Ammon's horn (tissue), 1 donor: Measurements from ENCODE around the gene ADGRL3.
"Not testable (repeated sequence)": the region's sequence is repeated elsewhere in the genome, so short reads cannot be mapped to it uniquely, and the experiment has no call there.

ENCODE experiments used
- DNase-seq: peaks from one replicate; pipeline ENCODE4 v3.0.0-alpha.2; 2016; ENCODE audit warnings: low spot score

ADGRL3 gene

DNA sequence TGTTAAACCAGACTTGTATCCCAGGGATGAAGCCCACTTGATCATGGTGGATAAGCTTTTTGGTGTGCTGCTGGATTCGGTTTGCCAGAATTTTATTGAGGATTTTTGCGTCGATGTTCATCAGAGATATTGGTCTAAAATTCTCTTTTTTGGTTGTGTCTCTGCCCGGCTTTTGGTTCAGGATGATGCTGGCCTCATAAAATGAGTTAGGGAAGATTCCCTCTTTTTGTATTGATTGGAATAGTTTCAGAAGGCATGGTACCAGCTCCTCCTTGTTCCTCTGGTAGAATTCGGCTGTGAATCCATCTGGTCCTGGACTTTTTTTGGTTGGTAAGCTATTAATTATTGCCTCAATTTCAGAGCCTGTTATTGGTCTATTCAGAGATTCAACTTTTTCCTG is 556.8 kb downstream of the ADGRL3 start:
- DNase-seq = not testable (repeated sequence)

DNA sequence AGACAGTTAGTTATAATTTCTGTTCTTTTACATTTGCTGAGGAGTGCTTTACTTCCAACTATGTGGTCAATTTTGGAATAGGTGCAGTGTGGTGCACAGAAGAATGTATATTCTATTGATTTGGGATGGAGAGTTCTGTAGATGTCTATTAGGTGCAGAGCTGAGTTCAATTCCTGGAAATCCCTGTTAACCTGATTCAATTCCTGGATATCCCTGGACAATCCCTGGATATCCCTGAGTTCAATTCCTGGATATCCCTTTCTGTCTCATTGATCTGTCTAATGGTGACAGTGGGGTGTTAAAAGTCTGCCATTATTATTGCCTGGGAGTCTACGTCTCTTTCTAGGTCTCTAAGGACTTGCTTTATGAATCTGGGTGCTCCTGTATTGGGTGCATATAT is 557.9 kb downstream of the ADGRL3 start:
- DNase-seq = not testable (repeated sequence)

DNA sequence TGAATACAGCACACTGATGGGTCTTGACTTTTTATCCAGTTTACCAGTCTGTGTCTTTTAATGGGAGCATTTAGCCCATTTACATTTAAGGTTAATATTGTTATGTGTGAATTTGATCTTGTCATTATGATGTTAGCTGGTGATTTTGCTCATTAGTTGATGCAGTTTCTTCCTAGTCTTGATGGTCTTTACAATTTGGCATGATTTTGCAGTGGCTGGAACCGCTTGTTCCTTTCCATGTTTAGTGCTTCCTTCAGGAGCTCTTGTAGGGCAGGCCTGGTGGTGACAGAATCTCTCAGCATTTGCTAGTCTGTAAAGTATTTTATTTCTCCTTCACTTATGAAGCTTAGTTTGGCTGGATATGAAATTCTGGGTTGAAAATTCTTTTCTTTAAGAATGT is 558.5 kb downstream of the ADGRL3 start:
- not testable (repeated sequence) for DNase-seq

DNA sequence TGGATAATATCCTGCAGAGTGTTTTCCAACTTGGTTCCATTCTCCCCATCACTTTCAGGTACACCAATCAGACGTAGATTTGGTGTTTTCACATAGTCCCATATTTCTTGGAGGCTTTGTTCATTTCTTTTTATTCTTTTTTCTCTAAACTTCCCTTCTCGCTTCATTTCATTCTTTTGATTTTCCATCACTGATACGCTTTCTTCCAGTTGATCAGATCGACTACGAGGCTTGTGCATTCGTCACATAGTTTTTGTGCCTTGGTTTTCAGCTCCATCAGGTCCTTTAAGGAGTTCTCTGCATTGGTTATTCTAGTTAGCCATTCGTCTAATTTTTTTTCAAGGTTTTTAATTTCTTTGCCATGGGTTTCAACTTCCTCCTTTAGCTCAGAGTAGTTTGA is 559.1 kb downstream of the ADGRL3 start:
- DNase-seq = not testable (repeated sequence)

DNA sequence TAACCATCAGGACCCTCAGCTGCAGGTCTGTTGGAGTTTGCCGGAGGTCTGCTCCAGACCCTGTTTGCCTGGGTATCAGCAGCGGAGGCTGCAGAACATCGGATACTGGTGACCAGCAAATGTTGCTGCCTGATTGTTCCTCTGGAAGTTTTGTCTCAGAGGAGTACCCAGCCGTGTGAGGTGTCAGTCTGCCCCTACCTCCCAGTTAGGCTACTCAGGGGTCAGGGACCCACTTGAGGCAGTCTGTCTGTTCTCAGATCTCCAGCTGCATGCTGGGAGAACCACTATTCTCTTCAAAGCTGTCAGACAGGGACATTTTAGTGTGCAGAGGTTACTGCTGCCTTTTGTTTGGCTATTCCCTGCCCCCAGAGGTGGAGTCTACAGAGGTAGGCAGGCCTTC is 559.8 kb downstream of the ADGRL3 start:
- DNase-seq = not testable (repeated sequence)

DNA sequence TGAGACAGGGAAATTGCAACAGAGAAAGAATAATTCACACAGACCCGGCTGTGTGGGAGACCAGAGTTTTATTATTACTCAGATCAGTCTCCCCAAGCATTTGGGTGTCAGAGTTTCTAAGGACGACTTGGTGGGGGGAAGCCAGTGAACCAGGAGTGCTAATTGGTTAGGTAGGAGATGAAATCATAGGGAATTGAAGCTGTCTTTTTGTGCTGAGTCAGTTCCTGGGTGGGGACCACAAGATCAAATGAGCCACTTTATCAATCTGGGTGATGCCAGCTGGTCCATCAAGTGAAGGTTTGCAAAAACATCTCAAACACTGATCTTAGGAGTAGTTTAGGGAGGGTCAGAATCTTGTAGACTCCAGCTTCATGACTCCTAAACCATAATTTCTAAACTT is 560.7 kb downstream of the ADGRL3 start:
- DNase-seq = no peak

DNA sequence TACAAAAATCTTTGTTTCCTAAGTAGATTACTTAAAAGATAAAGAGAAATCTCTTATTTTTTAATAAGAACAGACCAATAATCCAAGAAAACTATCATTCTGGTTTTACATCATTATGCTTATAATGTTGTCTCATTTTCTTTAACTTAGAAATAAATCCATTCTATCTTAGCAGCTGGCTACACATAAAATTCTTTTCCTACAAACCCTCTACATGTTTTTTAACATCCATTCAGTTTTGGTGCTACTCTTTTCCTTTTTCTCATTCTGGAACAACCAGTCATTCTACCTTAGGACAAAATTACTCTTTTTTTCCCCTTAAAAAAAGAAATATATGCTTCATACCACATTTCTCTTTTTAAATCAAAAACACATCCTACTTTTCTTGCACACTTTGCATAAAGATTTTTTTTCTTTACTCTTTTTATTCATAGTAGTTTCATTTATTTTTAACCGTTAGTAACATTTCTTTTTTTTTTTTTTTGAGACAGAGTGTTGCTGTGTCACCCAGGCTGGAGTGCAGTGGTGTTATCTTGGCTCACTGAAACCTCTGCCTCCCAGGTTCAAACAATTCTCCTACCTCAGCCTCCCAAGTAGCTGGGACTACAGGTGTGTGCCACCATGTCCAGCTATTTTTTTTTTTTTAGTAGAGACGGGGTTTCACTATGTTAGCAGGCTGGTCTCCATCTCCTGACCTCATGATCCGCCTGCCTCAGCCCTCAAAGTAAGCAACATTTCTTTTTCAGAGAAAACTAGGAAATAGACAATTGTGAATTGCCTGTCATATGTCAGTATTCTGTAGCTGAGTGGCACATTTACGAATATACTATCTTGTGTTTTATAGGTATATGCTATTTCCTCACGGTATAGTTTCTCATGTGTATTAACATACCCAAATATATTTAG is 562.8 kb downstream of the ADGRL3 start:
- DNase-seq = no peak

DNA sequence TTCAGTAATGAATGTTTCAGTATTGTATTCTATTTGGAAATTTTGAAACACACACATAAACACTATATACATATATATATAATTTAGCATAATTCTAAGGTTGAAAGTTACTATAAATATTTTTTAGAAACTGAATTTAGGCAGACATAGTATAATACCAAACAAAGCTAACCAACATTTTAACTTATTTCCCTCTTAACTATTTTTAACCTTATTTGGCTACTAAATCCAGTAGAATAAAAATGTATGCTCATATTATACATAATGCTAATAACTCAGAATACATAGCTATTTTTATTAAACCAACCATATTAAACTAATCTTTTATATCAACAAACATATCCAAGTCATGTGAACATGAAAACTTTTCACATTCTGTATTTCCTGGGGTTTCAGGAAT is 563.6 kb downstream of the ADGRL3 start:
- no peak for DNase-seq

DNA sequence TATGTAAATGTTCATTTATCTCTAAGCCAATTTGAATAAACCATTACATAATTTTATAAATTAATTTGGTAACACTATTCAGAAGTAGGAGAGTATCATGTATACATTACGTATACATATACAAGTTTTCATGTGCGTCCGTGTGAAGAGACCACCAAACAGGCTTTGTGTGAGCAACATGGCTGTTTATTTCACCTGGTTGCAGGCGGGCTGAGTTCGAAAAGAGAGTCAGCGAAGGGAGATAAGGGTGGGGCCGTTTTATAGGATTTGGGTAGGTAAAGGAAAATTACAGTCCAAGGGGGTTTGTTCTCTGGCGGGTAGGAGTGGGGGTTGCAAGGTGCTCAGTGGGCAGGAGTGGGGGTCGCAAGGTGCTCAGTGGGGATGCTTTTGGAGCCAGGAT is 564.0 kb downstream of the ADGRL3 start:
- not testable (repeated sequence) for DNase-seq

DNA sequence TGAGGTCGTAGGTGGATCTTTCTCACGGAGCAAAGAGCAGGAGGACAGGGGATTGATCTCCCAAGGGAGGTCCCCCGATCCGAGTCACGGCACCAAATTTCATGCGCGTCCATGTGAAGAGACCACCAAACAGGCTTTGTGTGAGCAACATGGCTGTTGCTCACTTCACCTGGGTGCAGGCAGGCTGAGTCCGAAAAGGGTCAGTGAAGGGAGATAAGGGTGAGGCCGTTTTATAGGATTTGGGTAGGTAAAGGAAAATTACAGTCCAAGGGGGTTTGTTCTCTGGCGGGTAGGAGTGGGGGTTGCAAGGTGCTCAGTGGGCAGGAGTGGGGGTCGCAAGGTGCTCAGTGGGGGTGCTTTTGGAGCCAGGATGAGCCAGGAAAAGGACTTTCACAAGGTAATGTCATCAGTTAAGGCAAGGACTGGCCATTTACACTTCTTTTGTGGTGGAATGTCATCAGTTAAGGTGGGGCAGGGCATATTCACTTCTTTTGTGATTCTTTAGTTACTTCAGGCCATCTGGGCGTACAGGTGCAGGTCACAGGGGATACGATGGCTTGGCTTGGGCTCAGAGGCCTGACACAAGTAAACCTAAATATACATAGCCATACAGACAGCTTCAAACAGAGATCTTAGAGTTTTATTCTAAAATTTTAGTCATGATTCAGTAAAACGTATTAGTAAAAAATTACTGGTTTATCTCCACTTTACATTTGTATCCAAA is 569.5 kb downstream of the ADGRL3 start:
- DNase-seq = not testable (repeated sequence)

DNA sequence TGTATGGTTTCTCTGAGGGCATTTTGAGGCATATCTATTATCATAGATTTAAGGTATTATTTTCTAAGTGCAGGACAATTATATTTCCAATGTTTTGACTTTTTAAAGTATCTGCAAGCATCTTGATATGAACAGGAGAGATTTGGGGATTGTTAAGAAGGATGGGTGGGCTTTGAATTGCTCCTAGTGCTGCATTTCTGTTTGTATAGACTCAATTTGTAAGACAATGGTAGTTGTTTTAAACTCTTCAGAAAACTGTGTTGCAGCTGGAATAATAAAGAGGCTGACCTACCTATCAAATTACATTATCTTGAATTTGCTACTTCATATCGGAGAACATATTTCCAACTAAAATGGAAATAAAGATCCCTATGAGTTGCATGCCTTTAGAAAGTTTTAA is 570.3 kb downstream of the ADGRL3 start:
- no peak for DNase-seq

DNA sequence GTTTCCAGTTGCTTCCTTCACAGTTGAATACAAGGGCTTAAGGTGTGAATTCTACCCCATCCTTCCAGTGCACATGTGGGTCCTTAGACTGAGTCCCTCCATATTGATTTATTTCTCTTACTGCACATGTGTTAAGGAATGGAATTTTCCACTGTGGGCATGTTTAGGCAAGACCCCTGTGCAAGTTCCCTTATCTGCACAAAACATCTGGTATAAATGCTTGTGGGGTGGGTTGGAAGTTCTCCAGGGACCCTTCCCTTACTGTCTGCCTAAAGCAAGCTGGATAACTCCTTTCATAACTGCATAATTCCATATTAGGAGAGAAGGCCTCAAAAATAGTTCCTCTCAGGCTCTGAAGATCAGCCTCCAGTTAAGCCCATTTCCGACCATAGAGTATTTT is 570.9 kb downstream of the ADGRL3 start:
- no peak for DNase-seq

DNA sequence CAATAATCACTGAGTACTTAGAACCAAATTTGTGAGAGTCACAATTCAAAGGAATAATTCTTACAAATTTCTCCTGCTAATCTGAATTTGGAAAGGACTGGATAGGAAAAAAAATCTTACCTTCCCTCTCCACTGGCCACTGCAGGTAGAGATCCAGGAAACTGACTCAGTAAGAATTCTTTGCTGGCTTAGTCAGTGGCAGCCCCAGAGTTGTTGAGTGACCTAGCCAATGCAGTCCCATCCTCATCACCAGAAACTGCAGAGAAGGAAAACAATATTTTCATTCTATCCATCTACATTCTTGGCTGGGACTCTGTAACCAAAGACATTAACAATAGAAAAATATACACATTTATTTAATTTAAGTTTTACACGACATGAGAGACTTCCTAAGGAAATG is 572.0 kb downstream of the ADGRL3 start:
- no peak for DNase-seq

DNA sequence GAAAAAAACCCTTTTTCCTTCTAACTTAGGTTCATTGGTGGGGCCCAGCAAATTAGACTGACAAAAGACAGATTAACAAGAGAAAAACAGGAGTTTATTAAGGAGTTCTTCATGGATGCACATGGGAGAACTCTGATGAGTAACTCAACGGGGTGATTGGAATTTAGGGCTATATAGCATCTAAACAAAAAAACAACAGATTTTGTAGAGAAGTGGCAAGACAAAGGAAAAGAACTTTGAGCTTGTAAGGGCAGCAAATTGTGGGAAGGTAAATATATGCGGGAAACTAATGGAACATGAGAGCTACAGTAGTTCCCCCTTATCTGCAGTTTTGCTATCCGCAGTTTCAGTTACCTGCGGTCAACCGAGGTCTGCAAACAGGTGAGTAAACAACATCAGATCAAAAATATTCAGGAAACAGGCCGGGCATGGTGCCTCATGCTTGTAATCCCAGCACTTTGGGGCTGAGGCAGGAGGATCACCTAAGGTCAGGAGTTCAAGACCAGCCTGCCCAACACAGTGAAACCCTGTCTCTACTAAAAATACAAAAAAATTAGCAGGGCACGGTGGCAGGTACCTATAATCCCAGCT is 573.6 kb downstream of the ADGRL3 start:
- no peak for DNase-seq

DNA sequence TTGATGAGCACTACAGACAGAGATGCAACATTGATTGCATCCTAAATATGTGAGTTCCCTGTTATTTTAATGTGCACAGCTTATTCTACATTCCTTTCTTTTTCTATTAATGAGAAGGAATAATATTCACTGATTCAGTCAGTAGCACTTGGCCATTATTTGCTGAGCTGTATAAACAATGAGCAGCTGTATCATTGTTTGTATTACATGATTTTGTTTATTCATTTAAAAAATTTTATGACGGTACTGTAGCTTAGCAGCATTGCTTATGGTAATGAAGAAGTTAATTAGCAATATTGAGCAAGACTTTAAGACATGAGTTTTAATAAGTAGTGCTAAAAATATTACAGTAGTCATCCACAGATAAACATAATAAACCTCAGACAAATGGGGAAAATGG is 582.0 kb downstream of the ADGRL3 start:
- DNase-seq = no peak

DNA sequence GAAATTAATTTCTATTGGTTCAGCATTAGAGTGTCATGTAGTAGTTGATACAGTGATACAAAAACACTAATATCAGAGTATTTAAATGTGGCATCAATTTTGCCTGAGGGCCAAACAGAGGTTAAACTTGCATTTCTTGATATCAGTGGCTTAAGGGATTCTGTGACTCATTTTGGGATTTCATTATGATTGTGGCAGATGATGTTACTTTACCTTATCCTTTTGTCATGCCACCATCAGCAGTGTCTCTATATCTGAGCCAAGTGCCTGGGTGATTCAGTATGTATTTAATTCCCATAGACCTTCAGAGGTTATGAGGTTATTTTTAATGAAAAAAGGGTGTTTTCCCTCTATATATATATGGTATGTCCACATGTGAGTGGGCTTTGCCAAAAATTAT is 582.9 kb downstream of the ADGRL3 start:
- no peak for DNase-seq

DNA sequence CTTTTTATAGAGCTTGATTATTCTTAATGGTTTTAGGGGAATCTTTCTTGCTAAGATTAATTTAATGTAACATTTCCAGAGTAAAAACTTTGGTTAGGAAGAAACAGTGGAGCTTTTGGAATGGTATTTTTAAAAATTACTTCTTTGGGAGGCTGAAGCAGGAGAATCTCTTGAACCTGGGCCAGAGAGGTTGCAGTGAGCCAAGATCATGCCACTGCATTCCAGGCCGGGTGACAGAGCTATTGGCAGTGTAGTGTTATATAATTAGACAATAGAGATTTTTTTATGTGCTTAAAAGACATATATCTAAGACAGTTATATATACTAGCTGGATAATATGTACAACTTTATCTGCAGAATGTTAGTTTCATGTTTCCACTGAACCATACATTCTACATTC is 585.6 kb downstream of the ADGRL3 start:
- no peak for DNase-seq

DNA sequence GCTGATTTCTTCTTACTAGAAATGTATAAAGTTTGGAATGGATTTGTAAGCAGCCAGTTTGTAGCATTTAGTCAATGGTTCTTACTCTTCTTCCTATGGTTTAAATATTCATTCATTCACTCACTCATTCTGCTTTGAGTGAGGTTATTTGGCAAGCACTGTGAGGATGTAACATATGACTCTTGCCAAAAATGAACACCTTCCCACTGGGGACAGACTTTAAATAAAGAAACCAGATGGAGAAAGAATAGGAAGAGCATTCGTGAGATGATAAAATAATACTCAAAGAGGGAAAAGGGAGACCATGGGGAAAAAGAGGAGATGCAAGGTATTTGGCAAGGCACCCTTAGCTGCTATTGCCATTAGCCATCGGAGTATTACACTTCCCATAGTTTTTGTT is 586.1 kb downstream of the ADGRL3 start:
- no peak for DNase-seq

DNA sequence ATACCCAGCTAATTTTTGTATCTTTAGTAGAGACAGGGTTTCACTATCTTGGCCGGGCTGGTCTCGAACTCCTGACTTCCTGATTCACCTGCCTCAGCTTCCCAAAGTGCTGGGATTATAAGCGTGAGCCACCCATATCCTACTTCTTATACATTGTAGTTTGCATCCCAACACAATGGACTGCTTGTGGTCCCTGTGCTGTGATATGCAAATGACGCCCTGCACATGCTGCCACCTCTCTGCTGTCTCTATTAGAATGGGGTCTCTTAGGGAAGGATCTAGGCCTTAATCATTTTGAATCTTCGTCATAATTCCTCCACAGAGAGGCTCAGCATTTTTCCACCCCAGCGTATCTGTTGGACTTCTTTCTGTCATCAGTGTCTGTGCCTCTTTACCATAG is 595.9 kb downstream of the ADGRL3 start:
- DNase-seq = no peak

DNA sequence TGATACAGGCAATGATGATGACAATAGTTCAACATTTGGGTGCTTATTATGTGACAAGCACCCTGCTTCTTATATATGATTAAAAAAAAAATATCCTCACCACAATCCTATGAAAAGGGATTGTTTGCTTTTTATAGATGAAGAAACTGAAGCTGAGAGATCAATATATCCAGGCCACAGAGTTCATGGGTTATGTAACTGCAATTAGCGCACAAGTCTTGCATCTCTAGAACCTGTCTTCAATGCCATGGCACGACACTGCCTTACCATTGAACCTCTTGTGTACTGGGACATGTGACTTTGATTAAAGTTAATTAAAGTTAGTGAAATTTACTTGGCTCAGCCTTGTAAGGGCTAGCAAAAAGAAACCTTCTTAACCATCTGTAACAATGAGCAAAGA is 599.7 kb downstream of the ADGRL3 start:
- no peak for DNase-seq

DNA sequence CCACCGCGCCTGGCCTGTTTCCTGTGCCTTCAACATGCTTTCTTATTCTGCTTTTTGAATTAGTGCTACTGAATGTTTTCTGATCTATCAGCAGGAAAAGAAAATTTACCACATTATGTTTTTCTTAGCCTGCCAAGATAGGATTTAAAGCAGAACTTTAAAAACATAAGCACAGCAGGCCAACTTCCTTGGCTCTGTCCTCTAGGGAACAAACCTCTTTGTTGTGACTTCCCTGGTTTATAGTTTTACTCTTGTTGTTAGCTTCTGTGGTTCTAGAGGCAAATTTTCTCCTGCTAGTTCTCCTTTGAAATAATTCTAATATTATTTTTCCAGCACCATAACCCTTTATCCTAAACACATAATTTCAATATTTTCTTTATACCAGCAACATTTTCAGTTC is 605.1 kb downstream of the ADGRL3 start:
- DNase-seq = no peak

DNA sequence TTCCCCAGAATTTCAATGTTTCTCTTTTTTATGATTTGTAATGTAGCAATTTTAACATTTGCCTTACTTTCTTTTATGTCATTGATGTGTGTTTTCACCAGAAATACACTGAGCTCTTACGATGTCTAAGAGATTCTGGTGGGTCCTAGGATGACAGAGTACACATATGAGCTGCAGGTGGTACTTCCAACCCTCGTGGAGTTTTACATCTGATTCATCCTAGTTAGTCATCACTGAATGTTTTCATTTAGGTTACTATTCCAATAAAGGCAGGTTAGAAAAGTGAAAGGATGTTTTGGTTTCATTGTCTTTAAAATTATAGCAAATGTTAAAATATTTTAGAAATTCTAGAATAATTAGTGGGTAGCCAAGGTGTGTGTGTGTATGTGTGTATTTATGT is 605.9 kb downstream of the ADGRL3 start:
- no peak for DNase-seq

DNA sequence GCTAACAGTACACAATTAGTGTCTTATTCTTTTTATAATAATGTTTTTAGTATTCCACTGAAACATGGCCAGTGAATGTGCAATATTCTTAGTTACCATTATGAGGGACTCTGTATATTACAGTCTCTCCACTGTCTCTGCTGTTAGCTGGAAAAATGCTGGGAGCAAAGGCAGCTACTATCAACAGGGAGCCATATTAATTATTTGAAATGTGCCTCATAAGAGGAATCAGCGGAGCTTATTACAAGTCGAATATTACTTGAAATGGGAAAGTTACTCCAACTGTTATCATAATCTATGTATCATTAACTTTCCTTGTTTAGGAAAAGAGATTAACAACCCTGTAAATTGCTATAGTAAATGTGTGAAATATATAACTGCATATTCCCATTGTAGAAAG is 612.0 kb downstream of the ADGRL3 start:
- no peak for DNase-seq
